B cell (primary cell): ENCODE results near the gene YPEL5.

Experiments
- EZH2 ChIP-seq: IDR thresholded peaks from 2 replicates; pipeline ENCODE4 v1.6.1; 2012; ENCODE audit warnings: borderline replicate concordance, low read depth, mild to moderate bottlenecking, moderate library complexity, low read length; ENCODE audit not compliant: insufficient read depth, poor library complexity, severe bottlenecking
- TF ChIP-seq, protein P1 (sequence below): fragments of 200-600 bp; IDR thresholded peaks from one replicate; pipeline ENCODE4 v1.8.0; 2022; ENCODE audit warnings: antibody characterized with exemption, mild to moderate bottlenecking

DNA sequence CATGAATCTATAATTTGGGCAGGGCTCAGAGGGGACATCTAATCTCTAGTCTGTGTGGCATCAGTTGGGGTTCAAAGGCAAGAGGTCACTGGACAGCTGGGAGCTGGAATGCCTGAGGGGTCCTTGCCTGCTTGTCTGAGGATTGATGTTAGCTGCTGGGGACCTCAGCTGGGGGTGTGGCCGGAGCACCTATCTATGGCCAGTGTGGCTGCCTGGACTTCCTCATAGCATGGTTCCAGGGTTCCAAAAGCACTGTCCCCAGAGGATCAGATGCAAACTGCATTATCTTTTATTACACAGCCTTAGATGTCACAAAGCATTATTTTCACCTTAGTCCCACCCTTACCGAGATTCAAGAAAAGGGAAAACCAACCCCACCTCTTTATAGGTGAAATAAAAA is 38.6 kb upstream of the YPEL5 start:
- TF ChIP-seq, protein P1, sequence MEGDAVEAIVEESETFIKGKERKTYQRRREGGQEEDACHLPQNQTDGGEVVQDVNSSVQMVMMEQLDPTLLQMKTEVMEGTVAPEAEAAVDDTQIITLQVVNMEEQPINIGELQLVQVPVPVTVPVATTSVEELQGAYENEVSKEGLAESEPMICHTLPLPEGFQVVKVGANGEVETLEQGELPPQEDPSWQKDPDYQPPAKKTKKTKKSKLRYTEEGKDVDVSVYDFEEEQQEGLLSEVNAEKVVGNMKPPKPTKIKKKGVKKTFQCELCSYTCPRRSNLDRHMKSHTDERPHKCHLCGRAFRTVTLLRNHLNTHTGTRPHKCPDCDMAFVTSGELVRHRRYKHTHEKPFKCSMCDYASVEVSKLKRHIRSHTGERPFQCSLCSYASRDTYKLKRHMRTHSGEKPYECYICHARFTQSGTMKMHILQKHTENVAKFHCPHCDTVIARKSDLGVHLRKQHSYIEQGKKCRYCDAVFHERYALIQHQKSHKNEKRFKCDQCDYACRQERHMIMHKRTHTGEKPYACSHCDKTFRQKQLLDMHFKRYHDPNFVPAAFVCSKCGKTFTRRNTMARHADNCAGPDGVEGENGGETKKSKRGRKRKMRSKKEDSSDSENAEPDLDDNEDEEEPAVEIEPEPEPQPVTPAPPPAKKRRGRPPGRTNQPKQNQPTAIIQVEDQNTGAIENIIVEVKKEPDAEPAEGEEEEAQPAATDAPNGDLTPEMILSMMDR: no peak
- no peak for TF ChIP-seq EZH2
